Esophagus mucosa (tissue), 1 donor: Measurements from ENCODE around the gene MITD1. TPM values are rescaled to one million over a fixed set of nuclear protein-coding genes. Genes with fewer than 3 reads are reported as not detected.
A peak's percentile ranks its signal among the peaks of the same experiment; 100 is the strongest.
"Not testable (repeated sequence)": the region's sequence is repeated elsewhere in the genome, so short reads cannot be mapped to it uniquely, and the experiment has no call there.

Source experiments
- ATAC-seq: fragments of 200-7000 bp; cut with Tn5 transposase; one replicate; pipeline ENCODE4 v1.9.1; 2020
- total RNA-seq: library from RNA; stranded (reverse); gene quantifications from one replicate; pipeline ENCODE4 v1.2.4, GENCODE V29; 2023
- donor health status: DM: yes; HTN: yes; CAD: no.

Gene MITD1
- total RNA-seq, 1 donor from 2014 or later: 19.0 TPM

DNA sequence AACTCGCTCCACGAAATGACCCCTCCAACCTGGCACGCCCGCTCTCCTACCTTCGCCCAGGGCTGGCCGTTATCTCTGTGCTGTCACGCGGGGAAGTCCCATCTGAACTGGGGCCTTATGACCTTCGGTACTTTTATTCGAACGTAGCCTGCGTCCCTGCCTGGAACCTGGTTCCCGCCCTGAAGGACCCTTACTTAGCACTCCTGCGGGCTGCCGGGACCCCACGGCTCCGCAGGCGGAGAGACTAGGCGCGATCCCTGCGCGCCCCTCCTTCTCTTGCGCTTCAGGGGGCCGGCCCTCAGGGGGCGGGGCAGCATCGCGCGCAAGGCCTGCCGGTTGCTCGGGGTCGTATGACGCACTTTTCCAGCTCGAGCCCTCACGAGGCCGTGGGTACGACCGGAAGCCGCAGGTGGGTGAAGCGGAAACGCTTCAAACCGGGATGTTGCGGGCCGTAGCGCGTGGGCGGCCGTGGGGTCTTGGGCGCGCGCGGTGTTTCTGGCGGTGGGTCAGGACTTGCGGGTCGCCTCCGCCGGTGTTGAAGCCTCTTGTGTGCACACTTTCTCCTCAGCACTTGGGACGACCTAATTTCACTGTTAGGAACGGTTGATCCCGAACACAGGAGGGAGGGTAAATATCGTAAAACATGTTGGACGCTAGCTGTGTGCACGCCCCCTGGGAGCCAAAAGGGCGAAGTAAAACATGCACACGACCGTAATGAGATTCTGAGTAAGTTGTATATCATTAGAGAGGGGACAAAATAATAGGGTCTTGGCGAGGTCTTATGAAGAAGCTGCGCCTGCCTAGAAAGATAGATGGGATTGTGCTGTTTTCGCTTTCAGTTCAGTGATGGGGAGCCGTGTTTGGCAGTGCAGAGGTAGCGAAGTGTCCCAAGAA is 26.0 kb downstream of the MITD1 start, which contains the start of the genes LIPT1 and TSGA10:
TSS of gene LIPT1 (plus strand) at position 325 of the 894 bp plus-strand sequence. CDS start 6,991 bp downstream, outside the sequence.
TSS of gene TSGA10 (minus strand) at position 300 of the 894 bp plus-strand sequence. CDS start 45,503 bp downstream, outside the sequence.
- ATAC-seq: peak; percentile 95

DNA sequence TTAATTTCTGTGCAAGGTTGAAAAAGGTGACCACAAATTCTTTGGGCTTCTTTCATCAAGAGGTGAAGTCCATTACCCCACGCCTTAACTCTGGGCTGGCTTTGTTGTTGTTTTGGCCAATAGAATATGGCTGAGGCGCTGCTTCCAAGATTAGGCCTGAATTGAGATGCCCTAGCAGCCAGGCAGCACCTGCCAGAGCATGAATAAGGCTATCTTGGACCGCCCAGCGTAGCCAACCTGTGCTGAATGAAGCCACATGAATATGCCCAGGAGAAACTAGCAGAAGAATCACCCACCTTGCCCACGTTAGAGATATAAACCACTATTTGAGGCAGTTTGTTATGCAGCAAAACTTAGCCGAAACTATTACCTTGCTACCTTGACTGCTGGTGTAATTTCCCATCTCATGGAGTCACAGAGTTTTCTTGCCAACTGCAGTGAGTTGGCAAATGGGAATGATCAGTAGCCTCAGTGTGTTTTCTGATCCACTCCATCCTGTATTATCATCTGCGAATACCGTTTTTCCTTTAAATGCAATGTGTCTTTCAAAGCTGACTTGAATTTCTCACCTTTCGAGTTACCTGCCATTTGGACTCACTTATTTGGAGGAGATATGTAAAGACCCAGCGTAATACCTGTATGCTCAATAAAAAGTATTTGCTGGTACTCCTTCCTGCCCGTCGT is 26.8 kb downstream of the MITD1 start:
- ATAC-seq: no peak

GRCh38 chr2:99152199-99152895 is 28.5 kb downstream of the MITD1 start:
- ATAC-seq: no peak

DNA sequence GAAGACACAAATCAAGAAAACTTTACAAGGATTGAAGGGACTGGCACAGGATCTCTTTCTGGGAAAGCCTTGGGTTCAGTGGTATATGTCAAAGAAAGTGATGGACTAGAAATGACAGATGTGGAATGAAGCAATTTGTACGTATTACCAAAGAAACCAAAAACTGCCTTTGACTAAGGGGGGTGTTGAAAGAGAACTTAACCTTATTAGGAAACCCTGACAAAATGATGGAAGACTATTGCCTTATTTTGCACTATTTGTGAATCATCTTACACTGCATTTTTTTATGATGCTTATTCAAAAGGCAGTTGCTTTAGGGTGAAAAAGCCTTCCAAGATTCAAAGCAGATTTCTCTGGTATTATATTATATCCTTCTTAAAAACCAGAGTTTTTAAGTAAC is 30.2 kb downstream of the MITD1 start:
- no peak for ATAC-seq

DNA sequence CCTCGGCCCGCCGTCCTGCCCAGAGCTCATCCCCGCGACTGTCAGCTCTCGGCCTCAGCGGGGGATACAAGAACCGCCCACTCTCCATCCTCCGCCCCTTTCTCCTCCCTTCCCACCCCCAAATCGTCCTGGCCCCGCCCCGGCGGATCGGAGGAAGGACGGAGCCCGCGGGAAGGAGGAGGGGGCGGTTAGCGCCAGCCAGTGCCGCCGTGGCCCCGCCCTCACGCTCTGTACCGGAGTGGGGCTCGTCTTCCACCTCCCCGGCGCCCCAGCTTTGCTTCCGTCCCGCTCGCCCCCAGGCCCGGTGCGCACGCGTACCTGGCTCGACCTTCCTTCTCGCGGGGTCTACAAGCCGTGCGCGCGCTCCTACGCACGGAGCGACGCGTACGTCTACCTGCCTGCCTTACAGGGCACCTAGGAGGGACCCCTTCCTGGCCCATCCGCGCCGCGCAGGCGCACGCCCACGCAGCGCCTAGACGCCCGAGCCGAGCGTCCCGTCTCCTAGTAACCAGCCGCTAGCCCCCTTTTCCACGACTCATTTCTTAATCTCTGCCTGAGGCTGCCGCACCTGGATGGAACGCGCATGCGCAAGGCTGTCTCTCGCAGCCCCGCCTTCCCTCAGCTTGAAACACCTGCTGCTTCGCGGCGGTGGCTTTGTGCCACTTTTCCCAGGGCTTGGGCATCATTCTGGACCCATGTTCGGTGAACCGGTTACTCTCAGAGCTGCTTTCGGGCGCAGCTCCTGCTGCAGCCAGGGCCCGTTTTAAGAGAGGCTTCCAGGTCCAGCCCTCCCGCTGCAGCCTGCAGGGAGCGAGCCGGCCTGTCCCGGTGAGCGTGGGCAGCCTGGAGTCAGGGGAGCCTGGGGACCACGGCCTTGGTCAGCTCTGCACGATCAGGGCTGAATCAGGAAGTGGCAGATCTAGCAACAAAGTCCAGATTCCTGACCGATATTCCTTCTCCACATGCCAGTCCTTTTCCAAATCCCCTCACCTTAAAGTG is 39.4 kb downstream of the MITD1 start, which contains the start of gene C2orf15:
TSS of gene C2orf15 (plus strand) at position 598 of the 999 bp plus-strand sequence. CDS start 8,852 bp downstream, outside the sequence.
- ATAC-seq: peak; percentile 98

DNA sequence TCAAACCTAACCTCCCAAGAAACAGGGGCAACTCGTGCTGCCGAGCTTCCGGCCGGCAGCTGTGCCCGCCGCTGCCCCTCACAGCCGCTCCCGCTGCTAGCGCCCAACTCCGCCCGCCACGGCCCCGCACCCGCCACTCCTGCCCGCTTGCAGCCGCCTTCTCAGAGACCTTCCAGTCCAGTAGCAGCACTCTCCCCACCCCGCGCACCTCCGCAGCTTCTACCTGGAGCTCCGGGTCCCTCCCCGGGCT is 40.1 kb downstream of the MITD1 start:
- no peak for ATAC-seq

DNA sequence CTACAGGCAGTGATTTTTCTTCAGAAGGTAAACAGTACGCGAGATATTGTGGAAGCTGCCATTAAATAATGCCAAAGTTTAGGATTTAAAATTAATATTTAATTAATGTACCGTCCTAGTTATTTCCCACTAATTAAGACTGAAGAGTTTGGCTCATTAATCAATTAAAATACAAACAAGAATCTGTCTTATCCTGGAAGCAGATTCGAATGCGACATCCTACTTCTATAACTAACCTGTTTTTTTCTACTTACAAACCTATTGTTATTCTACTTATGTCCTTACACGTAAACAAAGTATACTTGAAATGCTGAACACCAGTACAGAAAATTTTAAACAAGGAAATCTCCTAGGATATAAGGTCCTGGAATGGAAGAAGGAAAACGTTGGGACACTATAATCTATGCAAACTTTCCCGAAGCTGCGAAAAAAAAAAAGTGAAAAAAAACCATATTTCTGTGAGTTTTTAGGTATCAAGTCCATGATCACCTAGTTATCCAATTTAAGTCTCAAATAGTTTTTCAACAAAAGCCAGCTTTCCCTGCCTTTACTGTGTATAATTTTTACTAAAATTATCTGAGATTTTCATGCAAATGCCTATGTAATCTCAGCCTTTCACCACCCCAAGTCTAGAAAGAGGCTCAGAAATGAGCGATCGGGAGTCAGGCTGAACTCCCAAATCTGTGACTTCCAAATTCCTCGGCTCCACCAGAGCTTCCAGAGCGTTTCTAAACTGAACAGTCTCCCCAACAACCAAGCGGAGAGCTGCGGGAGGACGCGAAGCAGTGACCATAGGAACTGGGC is 40.6 kb downstream of the MITD1 start:
- ATAC-seq: no peak

GRCh38 chr2:99139003-99139402 is 41.9 kb downstream of the MITD1 start:
- no peak for ATAC-seq

DNA sequence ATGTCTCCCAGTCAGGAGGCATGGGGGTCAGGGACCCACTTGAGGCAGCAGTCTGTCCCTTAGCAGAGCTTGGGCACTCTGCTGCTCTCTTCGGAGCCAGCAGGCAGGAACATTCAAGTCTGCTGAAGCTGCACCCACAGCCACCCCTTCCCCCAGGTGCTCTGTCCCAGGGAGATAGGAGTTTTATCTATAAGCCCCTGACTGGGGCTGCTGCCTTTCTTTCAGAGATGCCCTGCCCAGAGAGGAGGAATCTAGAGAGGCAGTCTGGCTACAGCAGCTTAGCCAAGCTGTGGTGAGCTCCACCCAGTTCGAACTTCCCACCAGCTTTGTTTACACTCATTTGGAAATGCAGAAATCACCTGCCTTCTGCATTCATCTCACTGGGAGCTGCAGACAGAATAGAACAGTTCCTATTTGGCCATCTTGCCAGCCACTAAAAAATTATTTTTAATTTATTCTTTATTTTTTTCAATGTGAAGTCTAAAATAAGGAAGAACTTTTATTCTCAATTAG is 45.8 kb downstream of the MITD1 start:
- not testable (repeated sequence) for ATAC-seq

- ATAC-seq: no peak
These were observed 52.9 kb downstream of the MITD1 start for GRCh38 chr2:99127981-99128380.

Other genes starting within 250 kb of the MITD1 start
- 6.6 TPM for gene CRACDL, start 244.8 kb downstream of the MITD1 start, total RNA-seq
- 1.9 TPM for gene C2orf15, start 39.4 kb downstream of the MITD1 start, total RNA-seq
- 2.8 TPM for gene TSGA10, start 26.1 kb downstream of the MITD1 start, total RNA-seq
- gene LIPT1, start 26.1 kb downstream of the MITD1 start, total RNA-seq: 3.3 TPM
- gene MRPL30, start 126 bp upstream of the MITD1 start, total RNA-seq: 25.7 TPM
- not detected for gene LYG2, start 74.6 kb upstream of the MITD1 start, total RNA-seq
- gene LYG1, start 120.1 kb upstream of the MITD1 start, total RNA-seq: 0.20 TPM
- gene TXNDC9, start 155.3 kb upstream of the MITD1 start, total RNA-seq: 25.6 TPM
- 24.7 TPM for gene EIF5B, start 156.3 kb upstream of the MITD1 start, total RNA-seq